GM18505 (cell line): ENCODE results near the gene TMPRSS2.

Experiments
- ATAC-seq: cut with Tn5 transposase; IDR thresholded peaks from one replicate; pipeline ENCODE4 v1.9.1; 2021; ENCODE audit not compliant: unreplicated experiment
- POLR2A ChIP-seq: IDR thresholded peaks from 4 replicates; pipeline ENCODE4 v1.6.1; 2011; ENCODE audit warnings: borderline replicate concordance; ENCODE audit not compliant: insufficient read depth, insufficient read length; ENCODE audit errors: extremely low read depth

TMPRSS2 gene

GRCh38 chr21:41523175-41523574 lies 15.2 kb upstream of the TMPRSS2 start:
- no peak for ATAC-seq
- no peak for TF ChIP-seq POLR2A

GRCh38 chr21:41521489-41522027 lies 13.6 kb upstream of the TMPRSS2 start:
- no peak for TF ChIP-seq POLR2A
- no peak for ATAC-seq

- no peak for ATAC-seq
These were observed 12.8 kb upstream of the TMPRSS2 start for GRCh38 chr21:41520560-41521442.

GRCh38 chr21:41519806-41520559 lies 12.0 kb upstream of the TMPRSS2 start:
- no peak for TF ChIP-seq POLR2A
- ATAC-seq, result no peak

More at GRCh38 chr21:41520560-41521442, 12.8 kb upstream of the TMPRSS2 start:
- no peak for TF ChIP-seq POLR2A

GRCh38 chr21:41518757-41519156 lies 10.8 kb upstream of the TMPRSS2 start:
- no peak for ATAC-seq
- TF ChIP-seq POLR2A, result no peak

GRCh38 chr21:41511858-41512257 lies 3.9 kb upstream of the TMPRSS2 start:
- TF ChIP-seq POLR2A, result no peak
- ATAC-seq, result no peak

- TF ChIP-seq POLR2A, result no peak
These were observed 2.5 kb upstream of the TMPRSS2 start for GRCh38 chr21:41510500-41510899.

GRCh38 chr21:41509733-41510132 lies 1.8 kb upstream of the TMPRSS2 start:
- ATAC-seq, result no peak

More at GRCh38 chr21:41510500-41510899, 2.5 kb upstream of the TMPRSS2 start:
- ATAC-seq, result no peak

GRCh38 chr21:41509145-41509496 lies 1.2 kb upstream of the TMPRSS2 start:
- ATAC-seq, result no peak
- TF ChIP-seq POLR2A, result no peak

More at GRCh38 chr21:41509733-41510132, 1.8 kb upstream of the TMPRSS2 start:
- TF ChIP-seq POLR2A, result no peak

- no peak for ATAC-seq
- no peak for TF ChIP-seq POLR2A
These were observed 622 bp upstream of the TMPRSS2 start for GRCh38 chr21:41508415-41509144.

- no peak for TF ChIP-seq POLR2A
- no peak for ATAC-seq
These were observed 1.1 kb downstream of the TMPRSS2 start for GRCh38 chr21:41506611-41507520.

GRCh38 chr21:41506005-41506594 lies 1.9 kb downstream of the TMPRSS2 start:
- no peak for ATAC-seq
- no peak for TF ChIP-seq POLR2A
